Adrenal gland (tissue), 12 donors: ENCODE measurements around the gene UPK1A. TPM values are rescaled to one million over a fixed set of nuclear protein-coding genes. Genes with fewer than 3 reads are reported as not detected.
A peak's percentile ranks its signal among the peaks of the same experiment; 100 is the strongest.

Experiments
- DNase-seq, 7 donors: peaks; one replicate each; pipeline ENCODE4 v3.0.0-alpha.2; 2019 to 2020
- H3K27ac ChIP-seq, 5 donors: fragments of 200-600 bp; sonication (generic) in 4 of 5; 1 replicate in 3 of 5; 2 replicates in 2 of 5; pipeline versions ENCODE4 v1.5.1 to v1.8.0; 2016 to 2020; ENCODE audit warnings: mild to moderate bottlenecking in 1 of 5
- H3K27me3 ChIP-seq: fragments of 200-600 bp; 2 replicates; pipeline ENCODE4 v1.8.0; 2021
- H3K36me3 ChIP-seq, 2 donors: fragments of 200-600 bp; replicated peaks in 1 of 2; 1 replicate in 1 of 2; 2 replicates in 1 of 2; pipeline versions ENCODE4 v1.5.1 to v1.8.0; 2018 to 2022
- H3K4me1 ChIP-seq, 2 donors: fragments of 200-600 bp; replicated peaks in 1 of 2; 1 replicate in 1 of 2; 2 replicates in 1 of 2; pipeline versions ENCODE4 v1.5.1 to v1.8.0; 2018 to 2021
- H3K4me3 ChIP-seq, 4 donors: fragments of 200-600 bp; sonication (generic) in 3 of 4; one replicate each; pipeline ENCODE4 v1.5.1; 2016 to 2018
- H3K9me3 ChIP-seq, 3 donors: fragments of 200-600 bp; sonication (generic) in 1 of 3; replicated peaks in 1 of 3; 1 replicate in 2 of 3; 2 replicates in 1 of 3; pipeline versions ENCODE4 v1.5.1 to v1.8.0; 2016 to 2021
- POLR2A ChIP-seq, 2 donors: fragments of 450-650 bp; IDR thresholded peaks; one replicate each; pipeline ENCODE4 v1.6.1; 2017; ENCODE audit warnings: antibody characterized with exemption in 2 of 2, mild to moderate bottlenecking in 2 of 2, moderate library complexity in 1 of 2
- WGBS, 4 donors: extraction: QIAGEN DNeasy Blood & Tissue Kit in 2 of 4; methylation state at CpG; one replicate each; pipeline versions ENCODE4 v1.1.5 to v1.1.7; 2013 to 2017; 5-methylcytosine and 5-hydroxymethylcytosine counted together
- intact Hi-C, 2 donors: fragments of 100-400 bp; cut with DNase I; formaldehyde crosslinking; loops; one replicate each; pipeline versions ENCODE4 v1.14.1 to v1.15.0; 2022 to 2023
- polyA plus RNA-seq, 3 donors: library from polyadenylated mRNA; stranded (reverse); fragments of 200-250 nt in 2 of 3; fragments of 350-450 nt in 1 of 3; fragmentation: Illumina TruSeq in 1 of 3; extraction: RNeasy Lipid Tissue Mini Kit (QIAGEN cat#74804) in 1 of 3; gene quantifications; one replicate each; pipeline ENCODE4 v1.2.3, GENCODE V29; 2013 to 2014
- total RNA-seq, 9 donors: library from RNA; depleted of rRNA in 4 of 9; stranded (reverse); fragments of >200 nt in 4 of 9; fragments of 120-200 nt in 1 of 9; fragmentation: NEBNext Ultra II Directional in 1 of 9; extraction: Animal tissue kit (Norgen Biotek cat#: 25700) in 1 of 9; gene quantifications; one replicate each; pipeline versions ENCODE4 v1.1.0 to v1.2.4, GENCODE V29; 2013 to 2023
- TF ChIP-seq, protein P1 (sequence below), 6 experiments: fragments of 450-650 bp in 4 of 6; fragments of 200-600 bp in 2 of 6; sonication (generic) in 1 of 6; IDR thresholded peaks; 1 replicate in 5 of 6; 2 replicates in 1 of 6; pipeline versions ENCODE4 v1.5.1 to v1.8.0; 2016 to 2021; ENCODE audit warnings: antibody characterized with exemption in 6 of 6, mild to moderate bottlenecking in 2 of 6, moderate library complexity in 1 of 6
- donor health status: healthy with polysubstance abuse.
- donor health status: Bipolar disorder and iron deficiency.
- donor health status: DM: yes; HTN: yes; CAD: no.
- donor health status: DM: no; HTN: no; CAD: no.
- donor health status: DM: no; HTN: no; CAD: no.
- donor health status: DM: yes; HTN: yes; CAD: no.

The UPK1A gene
- total and polyA plus RNA-seq, 12 donors, result 1.2 TPM; not detected in 11

DNA sequence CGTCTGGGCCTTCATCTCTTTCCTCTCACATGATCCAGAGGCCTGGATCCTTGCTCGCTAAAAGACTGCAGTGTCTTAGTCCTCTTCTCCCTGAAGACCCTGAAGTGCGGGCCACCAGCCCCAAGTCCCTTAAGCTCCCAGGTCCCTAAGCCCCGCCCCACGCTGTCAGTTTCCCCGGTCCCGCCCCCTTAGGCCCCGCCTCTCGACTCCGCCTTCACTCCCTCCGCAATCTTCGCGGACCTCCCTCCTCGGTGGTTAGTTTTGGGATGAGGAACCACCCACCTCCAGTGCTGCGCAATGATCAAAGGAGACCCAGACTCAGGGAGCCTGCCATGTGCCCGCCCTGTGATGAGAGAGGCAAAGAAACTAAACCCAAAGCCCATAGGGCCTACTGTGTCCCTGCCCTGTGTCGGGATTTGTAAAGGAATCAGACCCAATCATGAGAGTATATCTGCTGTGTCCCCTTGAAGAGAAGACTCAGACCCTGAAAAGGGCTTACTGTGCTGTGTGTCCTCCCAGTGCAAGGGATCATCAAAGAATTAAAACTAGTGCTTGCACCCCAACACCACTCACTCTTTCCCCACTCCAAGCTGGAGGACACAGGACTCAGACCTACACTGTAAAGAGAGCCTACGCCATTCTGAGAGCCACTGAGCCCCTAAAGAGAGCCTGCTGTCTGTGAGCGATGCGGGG, 21.2 kb upstream of the UPK1A start:
- TF ChIP-seq, protein P1, sequence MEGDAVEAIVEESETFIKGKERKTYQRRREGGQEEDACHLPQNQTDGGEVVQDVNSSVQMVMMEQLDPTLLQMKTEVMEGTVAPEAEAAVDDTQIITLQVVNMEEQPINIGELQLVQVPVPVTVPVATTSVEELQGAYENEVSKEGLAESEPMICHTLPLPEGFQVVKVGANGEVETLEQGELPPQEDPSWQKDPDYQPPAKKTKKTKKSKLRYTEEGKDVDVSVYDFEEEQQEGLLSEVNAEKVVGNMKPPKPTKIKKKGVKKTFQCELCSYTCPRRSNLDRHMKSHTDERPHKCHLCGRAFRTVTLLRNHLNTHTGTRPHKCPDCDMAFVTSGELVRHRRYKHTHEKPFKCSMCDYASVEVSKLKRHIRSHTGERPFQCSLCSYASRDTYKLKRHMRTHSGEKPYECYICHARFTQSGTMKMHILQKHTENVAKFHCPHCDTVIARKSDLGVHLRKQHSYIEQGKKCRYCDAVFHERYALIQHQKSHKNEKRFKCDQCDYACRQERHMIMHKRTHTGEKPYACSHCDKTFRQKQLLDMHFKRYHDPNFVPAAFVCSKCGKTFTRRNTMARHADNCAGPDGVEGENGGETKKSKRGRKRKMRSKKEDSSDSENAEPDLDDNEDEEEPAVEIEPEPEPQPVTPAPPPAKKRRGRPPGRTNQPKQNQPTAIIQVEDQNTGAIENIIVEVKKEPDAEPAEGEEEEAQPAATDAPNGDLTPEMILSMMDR (IDR thresholded peaks at IDR 0.05), result no peak
- no peak for TF ChIP-seq POLR2A (IDR thresholded peaks at IDR 0.05)
- no peaks in the 10 kb centered on the region for H3K9me3 ChIP-seq
- no peaks in the 10 kb centered on the region for H3K36me3 ChIP-seq
- H3K4me1 ChIP-seq, result peaks cover 14 to 28% of the 10 kb centered on the region in 2 donors
- H3K27me3 ChIP-seq, result no peaks in the 10 kb centered on the region
- 14 to 18% (median 16%) methylated on average over 11 to 20 of the region's 20 CpGs for WGBS, 4 donors
- peak overlapping the region; percentile 73 to 92 (median 81) for H3K27ac ChIP-seq
- intact Hi-C loops, result no loop called here
- H3K4me3 ChIP-seq, result peak overlapping the region in 3 of 4 donors; percentile 22 to 58 (median 55)
- peak; percentile 71 to 92 (median 85) for DNase-seq

DNA sequence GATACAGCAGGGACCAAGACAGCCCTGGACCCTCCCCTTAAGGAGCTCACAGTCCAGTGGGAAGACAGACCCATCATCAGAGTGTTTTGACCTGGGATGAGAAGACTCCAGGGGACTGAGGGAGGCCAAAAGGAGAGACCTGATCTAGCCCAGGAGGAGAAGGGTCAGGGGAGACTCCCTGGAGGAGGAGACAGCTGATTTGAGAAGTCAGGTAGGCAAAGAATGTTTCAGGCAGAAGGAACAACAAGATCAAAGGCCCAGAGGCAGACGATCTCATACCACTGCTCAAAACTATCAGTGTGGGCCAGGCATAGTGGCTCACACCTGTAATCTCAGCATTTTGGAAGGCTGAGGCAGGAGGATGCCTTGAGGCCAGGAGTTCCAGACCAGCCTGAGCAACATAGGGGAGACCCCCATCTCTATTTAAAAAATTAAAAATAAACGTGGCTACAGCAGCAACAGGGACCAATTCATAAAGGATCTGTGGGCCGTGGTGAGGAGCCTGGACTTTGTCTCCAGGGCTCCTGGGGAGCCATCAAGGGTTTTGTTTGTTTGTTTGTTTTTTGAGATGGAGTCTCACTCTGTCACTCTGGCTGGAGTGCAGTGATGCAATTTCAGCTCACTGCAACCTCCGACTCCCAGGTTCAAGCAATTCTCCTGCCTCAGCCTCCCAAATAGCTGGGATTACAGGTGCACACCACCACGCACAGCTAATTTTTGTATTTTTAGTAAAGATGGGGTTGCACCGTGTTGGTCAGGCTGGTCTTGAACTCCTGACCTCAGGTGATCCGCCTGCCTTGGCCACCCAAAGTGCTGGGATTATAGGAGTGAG, 20.4 kb upstream of the UPK1A start:
- H3K27me3 ChIP-seq, result no peaks in the 10 kb centered on the region
- no peaks in the 10 kb centered on the region for H3K36me3 ChIP-seq
- TF ChIP-seq, protein P1 (IDR thresholded peaks at IDR 0.05), result no peak
- no peak for TF ChIP-seq POLR2A (IDR thresholded peaks at IDR 0.05)
- H3K4me3 ChIP-seq, result no peak overlapping the region
- DNase-seq, result no peak
- H3K4me1 ChIP-seq, result peaks cover 14 to 31% of the 10 kb centered on the region in 2 donors
- intact Hi-C loops, result no loop called here
- no peaks in the 10 kb centered on the region for H3K9me3 ChIP-seq
- WGBS, 4 donors, result 69 to 77% (median 75%) methylated on average over 7 of the region's 7 CpGs
- peak overlapping the region in 1 of 5 donors; percentile 92 for H3K27ac ChIP-seq

DNA sequence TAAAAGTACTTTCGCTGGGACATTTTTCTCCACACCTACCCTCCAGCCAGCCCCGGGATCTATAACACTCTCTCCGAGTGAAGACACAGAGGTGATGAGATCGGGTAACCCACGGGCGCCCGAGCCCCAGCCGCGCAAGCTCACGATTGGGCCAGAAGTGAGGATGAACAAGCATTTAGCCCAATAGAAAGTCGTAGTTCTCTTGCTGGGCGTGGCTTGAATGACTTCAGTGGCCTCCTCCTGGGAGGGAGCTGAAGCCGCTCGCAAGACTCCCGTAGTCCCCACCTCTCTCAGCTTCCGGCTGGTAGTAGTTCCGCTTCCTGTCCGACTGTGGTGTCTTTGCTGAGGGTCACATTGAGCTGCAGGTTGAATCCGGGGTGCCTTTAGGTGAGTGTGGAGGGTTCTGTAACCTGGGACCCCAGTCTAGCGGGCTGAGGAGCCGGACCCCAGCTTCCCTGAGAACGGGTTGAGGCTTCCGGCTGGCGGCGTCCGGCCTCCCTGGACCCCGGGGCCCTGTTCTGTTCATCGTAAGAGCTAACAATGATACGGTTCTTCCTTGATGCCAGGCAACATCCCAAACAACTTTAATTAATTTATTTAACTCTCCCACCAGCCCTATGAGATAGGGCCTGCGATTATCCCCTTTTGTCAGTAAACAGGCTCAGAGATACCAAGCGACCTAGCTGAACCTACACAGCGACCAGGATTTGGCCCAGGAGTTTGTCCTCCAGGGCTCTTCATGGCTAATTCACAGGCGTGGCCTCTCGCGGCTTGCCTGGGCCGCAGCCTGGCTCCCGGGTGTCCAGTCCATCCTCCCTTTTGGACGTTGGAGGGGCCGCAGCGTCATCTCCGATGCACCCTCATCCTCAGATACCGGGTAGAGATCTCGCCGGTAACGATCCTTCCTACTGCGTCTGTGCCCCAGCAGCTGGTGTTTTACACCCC, 18.0 kb upstream of the UPK1A start, which contains the start of gene COX6B1:
TSS of gene COX6B1 (plus strand) at position 307 of the 945 bp plus-strand sequence. CDS start 2,921 bp downstream, outside the sequence.
- H3K27ac ChIP-seq, result peak within 1 kb of the TSS; percentile 40 to 86 (median 79)
- peak within 1 kb of the TSS; percentile 56 to 87 (median 64) for H3K4me3 ChIP-seq
- H3K4me1 ChIP-seq, result peaks cover 14 to 31% of the 10 kb centered on the region in 2 donors
- TF ChIP-seq, protein P1 (IDR thresholded peaks at IDR 0.05), result no peak
- peak in 1 of 2 donors; percentile 81 for TF ChIP-seq POLR2A (IDR thresholded peaks at IDR 0.05)
- intact Hi-C loops, result no loop called here
- no peaks in the 10 kb centered on the region for H3K27me3 ChIP-seq
- H3K36me3 ChIP-seq, result peaks cover 0 to 21% of the 10 kb centered on the region in 2 donors
- H3K9me3 ChIP-seq, result no peaks in the 10 kb centered on the region
- DNase-seq, result peak; percentile 90 to 98 (median 96)
- 0 to 1% (median 0%) methylated on average over 32 to 46 of the region's 46 CpGs for WGBS, 4 donors
